GM12891 (cell line): ENCODE measurements around the gene TBL1X.

Source experiments
- DNase-seq: peaks from one replicate; pipeline ENCODE4 v3.0.0; 2011; ENCODE audit warnings: low spot score; ENCODE audit not compliant: insufficient read length
- FAIRE-seq: peaks from 2 replicates; lab custom pipeline; 2011; peaks lifted over from hg19 to GRCh38; lab: Jason Lieb, UNC
- PAX5 ChIP-seq: IDR thresholded peaks from 2 replicates; pipeline ENCODE4 v1.6.1; 2011; ENCODE audit warnings: low read length, moderate library complexity, mild to moderate bottlenecking; ENCODE audit not compliant: insufficient read depth, severe bottlenecking
- POLR2A ChIP-seq: IDR thresholded peaks from 2 replicates; pipeline ENCODE4 v1.6.1; 2011; ENCODE audit warnings: low read depth, low read length, control low read depth
- POLR2AphosphoS5 ChIP-seq: IDR thresholded peaks from 2 replicates; pipeline ENCODE4 v1.6.1; 2011; ENCODE audit warnings: low read depth, low read length, control low read depth
- POU2F2 ChIP-seq: IDR thresholded peaks from 2 replicates; pipeline ENCODE4 v1.6.1; 2011; ENCODE audit warnings: low read depth, mild to moderate bottlenecking, control low read depth, low read length, moderate library complexity
- SPI1 ChIP-seq: IDR thresholded peaks from 2 replicates; pipeline ENCODE4 v1.6.1; 2011; ENCODE audit warnings: low read depth, low read length, control low read depth
- TAF1 ChIP-seq: IDR thresholded peaks from 2 replicates; pipeline ENCODE4 v1.6.1; 2011; ENCODE audit warnings: low read depth, low read length, control low read depth

The TBL1X gene

GRCh38 chrX:9566150-9566621 lies 101.3 kb downstream of the TBL1X start:
- no peak for TF ChIP-seq SPI1
- TF ChIP-seq POU2F2: no peak
- TF ChIP-seq TAF1: no peak
- no peak for TF ChIP-seq POLR2AphosphoS5
- TF ChIP-seq PAX5: no peak
- no peak for TF ChIP-seq POLR2A
- no peak for DNase-seq
- FAIRE-seq: no peak

- no peak for DNase-seq
- FAIRE-seq: no peak
- TF ChIP-seq TAF1 (no peak), PAX5 (no peak)
Observed at GRCh38 chrX:9569876-9570301, 105.0 kb downstream of the TBL1X start.

- TF ChIP-seq TAF1 (no peak), POLR2A (no peak), POU2F2 (no peak), SPI1 (no peak), PAX5 (no peak), POLR2AphosphoS5 (no peak)
- peak; percentile 70 for FAIRE-seq
- DNase-seq: no peak
Observed at GRCh38 chrX:9573282-9574106, 108.6 kb downstream of the TBL1X start.

- FAIRE-seq (no peak), DNase-seq (no peak)
- TF ChIP-seq POLR2AphosphoS5 (no peak), TAF1 (no peak), SPI1 (no peak), POLR2A (no peak), POU2F2 (no peak), PAX5 (no peak)
Observed at GRCh38 chrX:9576059-9576458, 111.2 kb downstream of the TBL1X start.

- DNase-seq: no peak
- TF ChIP-seq TAF1 (no peak), POLR2AphosphoS5 (no peak), POU2F2 (no peak), PAX5 (no peak)
- peak; percentile 35 for FAIRE-seq
Observed at GRCh38 chrX:9577555-9577954, 112.7 kb downstream of the TBL1X start.

GRCh38 chrX:9578083-9578779 lies 113.4 kb downstream of the TBL1X start:
- DNase-seq (no peak), FAIRE-seq (no peak)
- no peak for TF ChIP-seq PAX5

- no peak for FAIRE-seq
- TF ChIP-seq SPI1: no peak
- TF ChIP-seq POLR2AphosphoS5: no peak
- TF ChIP-seq PAX5: no peak
- no peak for TF ChIP-seq POU2F2
- TF ChIP-seq TAF1: no peak
- no peak for TF ChIP-seq POLR2A
- DNase-seq: no peak
Observed at GRCh38 chrX:9581771-9582385, 117.0 kb downstream of the TBL1X start.

- TF ChIP-seq SPI1 (no peak), TAF1 (no peak), POU2F2 (no peak), POLR2AphosphoS5 (no peak), POLR2A (no peak), PAX5 (no peak)
- FAIRE-seq (no peak), DNase-seq (no peak)
Observed at GRCh38 chrX:9582956-9583355, 118.1 kb downstream of the TBL1X start.

GRCh38 chrX:9586992-9587392 lies 122.1 kb downstream of the TBL1X start:
- DNase-seq: no peak
- no peak for TF ChIP-seq TAF1
- no peak for TF ChIP-seq POLR2AphosphoS5
- no peak for TF ChIP-seq PAX5
- no peak for TF ChIP-seq POU2F2
- TF ChIP-seq POLR2A: no peak
- no peak for FAIRE-seq
